HG03196 (cell line): ENCODE results near the gene IKZF3.
"Not testable (repeated sequence)": the region's sequence is repeated elsewhere in the genome, so short reads cannot be mapped to it uniquely, and the experiment has no call there.

Experiments
- ATAC-seq: cut with Tn5 transposase; IDR thresholded peaks from one replicate; pipeline ENCODE4 v1.9.1; 2021; ENCODE audit not compliant: unreplicated experiment

Gene IKZF3

GRCh38 chr17:39863918-39864746 lies at the start of gene IKZF3:
IKZF3 (minus strand) TSS chr17:39864312; CDS start chr17:39864126, 186 bp downstream.
- peak; percentile 47 for ATAC-seq

- ATAC-seq: no peak
Measured at GRCh38 chr17:39908789-39909352, 44.8 kb upstream of the IKZF3 start.

GRCh38 chr17:39904990-39905288 lies 40.8 kb upstream of the IKZF3 start:
- ATAC-seq: no peak

DNA sequence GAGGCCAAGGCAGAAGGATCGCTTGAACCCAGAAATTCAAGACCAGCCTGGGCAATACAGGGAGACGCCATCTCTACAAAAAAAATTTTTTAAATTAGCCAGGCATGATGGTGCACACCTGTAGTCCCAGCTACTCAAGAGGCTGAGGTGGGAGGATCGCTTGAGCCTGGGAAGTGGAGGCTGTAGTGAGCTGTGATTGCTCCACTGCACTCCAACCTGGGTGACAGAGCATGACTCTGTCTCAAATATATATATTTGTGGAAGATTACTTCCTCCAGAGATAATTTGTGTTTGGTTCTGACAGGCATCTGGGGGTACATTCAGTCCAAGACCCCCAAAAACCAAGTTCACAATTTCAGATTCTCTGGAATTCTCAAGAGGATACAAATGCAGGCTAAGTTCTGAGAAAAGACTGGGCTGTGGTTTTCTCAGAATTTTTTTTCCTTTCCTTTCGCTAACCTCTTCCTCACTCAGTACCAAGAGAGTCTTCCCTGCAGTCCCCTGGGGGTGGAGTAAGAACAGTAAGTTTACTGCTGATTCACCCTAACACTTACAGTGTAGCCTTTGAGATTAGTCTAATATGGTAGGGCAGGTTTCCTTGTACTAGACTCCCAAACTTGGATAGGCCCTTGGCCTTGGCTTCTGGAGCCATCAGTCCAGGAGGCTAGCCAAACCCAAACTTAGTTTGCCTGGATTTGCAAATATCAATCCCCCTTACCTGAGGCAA lies 39.2 kb upstream of the IKZF3 start:
- no peak for ATAC-seq

DNA sequence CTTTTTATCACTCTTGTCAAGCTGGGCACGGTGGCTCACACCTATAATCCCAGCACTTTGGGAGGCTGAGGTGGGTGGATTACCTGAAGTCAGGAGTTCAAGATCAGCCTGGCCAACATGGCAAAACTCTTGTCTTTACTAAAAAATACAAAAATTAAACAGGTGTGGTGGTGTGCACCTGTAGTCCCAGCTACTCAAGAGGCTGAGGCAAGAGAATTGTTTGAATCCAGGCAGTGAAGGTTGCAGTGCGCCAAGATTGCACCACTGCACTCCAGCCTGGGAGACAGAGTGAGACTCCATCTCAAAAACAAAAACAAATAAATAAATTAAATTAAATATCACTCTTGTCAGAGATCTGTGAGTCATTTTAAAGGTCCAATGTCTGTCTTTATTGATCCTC lies 37.9 kb upstream of the IKZF3 start:
- not testable (repeated sequence) for ATAC-seq

DNA sequence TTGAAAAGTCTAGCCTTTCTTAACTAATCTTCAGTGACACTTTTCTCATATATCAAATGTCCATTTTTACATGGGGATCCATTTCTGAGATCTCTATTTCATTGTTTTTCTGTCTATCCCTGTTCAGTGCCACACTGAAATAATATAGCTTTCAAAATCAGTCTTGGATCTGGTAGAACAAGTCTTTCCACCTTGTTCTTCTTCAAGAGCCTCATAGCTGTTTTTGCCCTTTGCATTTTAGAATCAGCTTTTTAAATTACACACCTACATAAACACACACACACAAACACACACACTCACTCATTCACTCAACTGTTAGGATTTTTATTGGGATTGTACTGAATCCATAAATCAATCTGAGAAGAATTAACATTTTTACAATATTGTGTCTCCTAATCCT lies 35.1 kb upstream of the IKZF3 start:
- ATAC-seq: no peak

- ATAC-seq: no peak
Measured at GRCh38 chr17:39898088-39898487, 34.0 kb upstream of the IKZF3 start.

- no peak for ATAC-seq
Measured at GRCh38 chr17:39894681-39895376, 30.7 kb upstream of the IKZF3 start.

- ATAC-seq: no peak
Measured at GRCh38 chr17:39889200-39889599, 25.1 kb upstream of the IKZF3 start.

DNA sequence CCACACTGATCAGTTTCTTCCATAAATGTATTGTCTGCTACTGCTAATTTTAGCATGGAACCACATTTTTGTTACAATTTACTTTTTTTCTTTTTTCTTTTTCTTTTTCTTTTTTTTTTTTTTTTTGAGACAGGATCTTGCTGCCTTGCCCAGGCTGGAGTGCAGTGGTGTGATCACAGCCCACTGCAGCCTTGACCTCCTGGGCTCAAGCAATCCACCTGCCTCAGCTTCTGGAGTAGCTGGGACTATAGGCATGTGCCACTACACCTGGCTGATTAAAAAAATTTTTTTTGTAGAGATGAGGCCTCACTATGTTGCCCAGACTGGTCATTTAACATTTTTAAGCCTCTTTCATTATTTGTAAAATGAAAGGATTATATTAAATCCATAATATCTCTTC lies 23.0 kb upstream of the IKZF3 start:
- no peak for ATAC-seq

DNA sequence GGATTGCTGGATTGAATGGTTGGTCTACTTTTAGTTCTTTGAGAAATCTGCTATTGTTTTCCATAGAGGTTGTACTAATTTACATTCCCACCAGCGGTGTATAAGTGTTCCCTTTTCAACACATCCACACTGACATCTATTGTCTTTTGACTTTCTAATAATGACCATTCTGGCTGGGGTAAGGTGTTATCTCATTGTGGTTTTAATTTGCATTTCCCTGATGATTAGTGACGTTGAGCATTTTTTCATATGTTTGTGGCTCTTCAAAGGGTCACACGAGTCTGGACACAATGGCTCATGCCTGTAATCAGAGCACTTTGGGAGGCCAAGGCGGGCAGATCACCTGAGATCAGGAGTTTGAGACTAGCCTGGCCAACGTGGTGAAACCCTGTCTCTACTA lies 22.0 kb upstream of the IKZF3 start:
- not testable (repeated sequence) for ATAC-seq

DNA sequence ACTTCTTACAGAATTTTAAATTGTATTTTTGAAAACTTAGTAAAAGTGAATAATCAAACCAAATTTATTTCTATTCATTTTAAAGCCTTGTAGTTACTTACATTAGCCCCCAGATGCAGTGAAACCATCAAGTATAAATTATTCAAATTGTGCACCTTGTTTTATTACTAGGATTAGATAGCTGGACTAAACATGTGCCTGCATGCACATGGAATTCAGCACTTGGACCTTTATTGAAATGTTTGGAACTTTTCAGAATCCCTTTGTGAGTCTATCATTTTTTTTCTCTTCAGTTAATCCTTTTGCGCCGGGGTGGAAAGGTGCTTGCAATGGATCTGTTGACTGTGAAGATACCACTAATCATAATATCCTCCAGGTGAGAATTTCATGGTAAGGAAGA lies 8.6 kb upstream of the IKZF3 start:
- no peak for ATAC-seq

- no peak for ATAC-seq
Measured at GRCh38 chr17:39871801-39872200, 7.7 kb upstream of the IKZF3 start.

- no peak for ATAC-seq
Measured at GRCh38 chr17:39870776-39871175, 6.7 kb upstream of the IKZF3 start.

DNA sequence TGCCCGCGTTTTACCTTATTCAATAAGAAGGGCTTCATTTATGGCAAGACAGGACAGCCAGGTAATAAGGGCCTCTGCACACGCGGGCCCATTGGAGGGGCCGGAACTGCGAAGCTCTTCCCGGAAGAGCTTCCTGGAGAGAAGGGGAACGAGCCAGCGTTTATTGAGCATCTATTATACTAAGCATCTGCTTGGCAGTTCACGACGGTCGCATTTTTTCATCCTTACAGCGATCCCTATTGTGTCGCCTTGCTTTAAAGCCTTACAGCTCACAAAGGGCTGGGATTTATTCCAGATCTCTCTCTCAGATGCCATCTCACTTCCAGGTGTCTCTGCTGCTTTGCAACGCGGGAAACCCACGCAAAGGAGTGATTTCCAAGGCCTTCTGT lies 4.4 kb upstream of the IKZF3 start:
- ATAC-seq: no peak

DNA sequence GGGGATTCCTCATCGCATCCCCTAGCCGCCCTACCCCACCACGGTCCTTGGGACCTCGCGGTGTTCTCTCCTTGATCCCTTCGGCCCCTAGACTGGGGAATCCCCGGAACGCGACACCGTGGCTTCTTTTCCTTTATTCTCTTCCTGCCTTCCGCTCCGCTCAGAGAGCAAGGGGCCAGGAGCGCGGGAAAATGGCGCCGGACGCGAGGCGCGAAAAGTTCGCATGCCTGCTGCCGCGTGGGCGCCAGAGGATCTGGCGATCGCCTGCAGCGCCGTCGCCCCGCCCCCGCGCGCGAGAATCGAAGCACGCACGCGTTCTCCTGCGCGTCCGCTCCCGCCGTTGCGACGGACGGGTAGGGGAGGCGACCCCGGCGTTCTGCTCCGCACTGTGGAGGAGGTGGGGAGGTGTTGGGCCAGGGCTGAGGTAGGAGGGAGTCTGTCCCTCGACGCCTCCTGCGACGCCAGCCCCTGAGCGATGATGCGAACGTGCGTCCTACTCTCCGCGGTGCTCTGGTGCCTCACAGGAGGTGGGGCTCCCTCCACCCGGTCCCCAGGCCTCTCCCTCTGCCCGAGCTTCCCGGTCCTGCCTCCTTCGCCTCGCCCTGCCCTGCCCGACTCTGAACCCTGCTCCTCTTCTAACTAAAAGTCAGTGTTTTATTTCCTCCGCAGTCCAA lies 3.9 kb upstream of the IKZF3 start, which contains the start of gene ZPBP2:
Gene ZPBP2, plus strand, starts transcription at position 323 of the 674 bp plus-strand sequence. Its CDS starts 153 bp downstream, at position 476.
- ATAC-seq: no peak

GRCh38 chr17:39867084-39867879 lies 3.2 kb upstream of the IKZF3 start:
- ATAC-seq: peak; percentile 44

GRCh38 chr17:39866013-39866730 lies 2.1 kb upstream of the IKZF3 start:
- no peak for ATAC-seq

DNA sequence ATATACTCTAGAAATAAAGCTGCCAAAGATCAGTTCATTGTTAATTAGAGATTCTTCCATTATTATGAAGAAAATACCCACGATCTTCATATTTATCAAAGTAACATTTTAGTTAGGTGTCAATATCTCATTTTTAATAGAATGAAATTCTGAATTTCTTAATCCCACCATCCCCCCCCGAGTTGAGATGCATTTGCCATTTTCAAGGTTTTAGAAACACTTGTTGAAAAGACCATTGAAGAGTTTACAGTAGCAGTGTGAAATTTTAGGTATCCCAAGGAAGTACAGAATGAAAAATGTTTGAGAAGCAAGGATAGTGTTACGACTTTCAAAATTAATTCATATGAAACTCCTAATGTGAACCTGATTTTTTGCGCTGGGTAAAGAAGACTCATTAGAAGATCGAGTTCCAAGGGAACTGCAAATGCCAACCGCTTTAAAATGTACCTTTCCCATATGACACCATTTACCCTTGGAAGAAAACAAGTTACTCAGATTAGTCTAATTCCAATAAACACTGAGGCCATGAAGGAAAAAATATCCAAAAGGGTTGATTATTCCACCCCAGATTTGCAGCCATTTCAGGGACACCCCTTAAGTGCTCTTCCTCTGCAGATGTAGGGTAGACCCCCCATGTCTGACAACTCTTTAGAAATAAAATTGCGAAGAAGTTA lies 731 bp downstream of the IKZF3 start:
- no peak for ATAC-seq
